Skin epidermis (tissue), 12 donors: ENCODE measurements around the gene MOV10L1.

Experiments
- H3K27ac ChIP-seq, 21 experiments: fragments of 200-600 bp; sonication (generic) in 11 of 21; one replicate each; pipeline ENCODE4 v1.5.0; 2020; ENCODE audit warnings: mild to moderate bottlenecking in 3 of 21, inconsistent platforms in 2 of 21, moderate library complexity in 2 of 21
- H3K4me3 ChIP-seq, 7 experiments: fragments of 200-600 bp; sonication (generic) in 2 of 7; one replicate each; pipeline ENCODE4 v1.5.0; 2020; ENCODE audit warnings: inconsistent platforms in 2 of 7, mild to moderate bottlenecking in 2 of 7, moderate library complexity in 1 of 7

MOV10L1 gene

GRCh38 chr22:50058061-50058905, 31.5 kb upstream of the MOV10L1 start, which contains the start of gene TTLL8:
TSS of gene TTLL8 (minus strand) at chr22:50058298.
- peak within 1 kb of the TSS in 1 of 7 experiments; percentile 17 for H3K4me3 ChIP-seq
- no peak within 1 kb of the TSS for H3K27ac ChIP-seq

GRCh38 chr22:50058906-50059880, 30.6 kb upstream of the MOV10L1 start:
- H3K27ac ChIP-seq: no peak overlapping the region
- peak overlapping the region in 1 of 7 experiments; percentile 17 for H3K4me3 ChIP-seq

- Histone ChIP-seq H3K27ac (no peak overlapping the region), H3K4me3 (no peak overlapping the region)
Measured at GRCh38 chr22:50059881-50060262, 29.9 kb upstream of the MOV10L1 start.

GRCh38 chr22:50060441-50061140, 29.2 kb upstream of the MOV10L1 start:
- Histone ChIP-seq H3K27ac (no peak overlapping the region), H3K4me3 (no peak overlapping the region)

- H3K27ac ChIP-seq: no peak overlapping the region
- no peak overlapping the region for H3K4me3 ChIP-seq
Measured at GRCh38 chr22:50061141-50061823, 28.5 kb upstream of the MOV10L1 start.

GRCh38 chr22:50061824-50062355, 27.9 kb upstream of the MOV10L1 start:
- H3K27ac ChIP-seq: no peak overlapping the region
- no peak overlapping the region for H3K4me3 ChIP-seq

GRCh38 chr22:50062509-50063135, 27.2 kb upstream of the MOV10L1 start:
- H3K27ac ChIP-seq: no peak overlapping the region
- H3K4me3 ChIP-seq: no peak overlapping the region

- Histone ChIP-seq H3K27ac (no peak overlapping the region), H3K4me3 (no peak overlapping the region)
Measured at GRCh38 chr22:50063589-50064393, 26.0 kb upstream of the MOV10L1 start.

- Histone ChIP-seq H3K4me3 (no peak overlapping the region), H3K27ac (no peak overlapping the region)
Measured at GRCh38 chr22:50064453-50064852, 25.4 kb upstream of the MOV10L1 start.

GRCh38 chr22:50067244-50067643, 22.6 kb upstream of the MOV10L1 start:
- Histone ChIP-seq H3K4me3 (no peak overlapping the region), H3K27ac (no peak overlapping the region)

GRCh38 chr22:50068096-50068495, 21.7 kb upstream of the MOV10L1 start:
- H3K27ac ChIP-seq: no peak overlapping the region

GRCh38 chr22:50070366-50070765, 19.4 kb upstream of the MOV10L1 start:
- Histone ChIP-seq H3K27ac (no peak overlapping the region), H3K4me3 (no peak overlapping the region)

More at GRCh38 chr22:50068096-50068495, 21.7 kb upstream of the MOV10L1 start:
- no peak overlapping the region for H3K4me3 ChIP-seq

GRCh38 chr22:50071432-50072166, 18.2 kb upstream of the MOV10L1 start:
- no peak overlapping the region for H3K27ac ChIP-seq
- no peak overlapping the region for H3K4me3 ChIP-seq

- Histone ChIP-seq H3K27ac (no peak overlapping the region), H3K4me3 (no peak overlapping the region)
Measured at GRCh38 chr22:50072167-50072555, 17.6 kb upstream of the MOV10L1 start.

- no peak overlapping the region for H3K4me3 ChIP-seq
- no peak overlapping the region for H3K27ac ChIP-seq
Measured at GRCh38 chr22:50072714-50073538, 16.9 kb upstream of the MOV10L1 start.

- Histone ChIP-seq H3K27ac (peak overlapping the region in 1 of 21 experiments; percentile 50), H3K4me3 (no peak overlapping the region)
Measured at GRCh38 chr22:50074056-50074455, 15.8 kb upstream of the MOV10L1 start.
